ENCODE measurements around the gene ATP8B3. TPM values are rescaled to one million over a fixed set of nuclear protein-coding genes. Genes with fewer than 3 reads are reported as not detected.

ATP8B3 gene
- total RNA-seq, 1 donor from 2014 or later = 0.41 TPM

GRCh38 chr19:1768918-1769644 lies 43.0 kb downstream of the ATP8B3 start:
- Histone ChIP-seq H3K27ac (replicated peaks) (no peak overlapping the region), H3K4me3 (no peak overlapping the region), H3K36me3 (no peaks in the 10 kb centered on the region), H3K9me3 (replicated peaks) (peaks cover 26% of the 10 kb centered on the region), H3K4me1 (peaks cover 3% of the 10 kb centered on the region), H3K27me3 (ENCODE audit: low read depth) (peaks cover 99% of the 10 kb centered on the region)
- TF ChIP-seq, protein P1, sequence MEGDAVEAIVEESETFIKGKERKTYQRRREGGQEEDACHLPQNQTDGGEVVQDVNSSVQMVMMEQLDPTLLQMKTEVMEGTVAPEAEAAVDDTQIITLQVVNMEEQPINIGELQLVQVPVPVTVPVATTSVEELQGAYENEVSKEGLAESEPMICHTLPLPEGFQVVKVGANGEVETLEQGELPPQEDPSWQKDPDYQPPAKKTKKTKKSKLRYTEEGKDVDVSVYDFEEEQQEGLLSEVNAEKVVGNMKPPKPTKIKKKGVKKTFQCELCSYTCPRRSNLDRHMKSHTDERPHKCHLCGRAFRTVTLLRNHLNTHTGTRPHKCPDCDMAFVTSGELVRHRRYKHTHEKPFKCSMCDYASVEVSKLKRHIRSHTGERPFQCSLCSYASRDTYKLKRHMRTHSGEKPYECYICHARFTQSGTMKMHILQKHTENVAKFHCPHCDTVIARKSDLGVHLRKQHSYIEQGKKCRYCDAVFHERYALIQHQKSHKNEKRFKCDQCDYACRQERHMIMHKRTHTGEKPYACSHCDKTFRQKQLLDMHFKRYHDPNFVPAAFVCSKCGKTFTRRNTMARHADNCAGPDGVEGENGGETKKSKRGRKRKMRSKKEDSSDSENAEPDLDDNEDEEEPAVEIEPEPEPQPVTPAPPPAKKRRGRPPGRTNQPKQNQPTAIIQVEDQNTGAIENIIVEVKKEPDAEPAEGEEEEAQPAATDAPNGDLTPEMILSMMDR (IDR thresholded peaks at IDR 0.05; ENCODE audit: borderline replicate concordance) = no peak
- DNase-seq = no peak
- intact Hi-C loops (cut with micrococcal nuclease) = loop anchor here (10.0 kb wide), 1 partner anchor 224 kb away; no protein-coding TSS in a partner anchor

- H3K36me3 ChIP-seq = no peaks in the 10 kb centered on the region
- intact Hi-C loops (cut with micrococcal nuclease) = loop anchor here (10.0 kb wide), 1 partner anchor 223 kb away; no protein-coding TSS in a partner anchor
- TF ChIP-seq, protein P1 (IDR thresholded peaks at IDR 0.05; ENCODE audit: borderline replicate concordance) = no peak
- peaks cover 26% of the 10 kb centered on the region for H3K9me3 ChIP-seq (replicated peaks)
- DNase-seq = no peak
- H3K4me3 ChIP-seq = no peak overlapping the region
- no peak overlapping the region for H3K27ac ChIP-seq (replicated peaks)
- peaks cover 3% of the 10 kb centered on the region for H3K4me1 ChIP-seq
- H3K27me3 ChIP-seq (ENCODE audit: low read depth) = peaks cover 99% of the 10 kb centered on the region
Observed at GRCh38 chr19:1768248-1768647, 43.8 kb downstream of the ATP8B3 start.

DNA sequence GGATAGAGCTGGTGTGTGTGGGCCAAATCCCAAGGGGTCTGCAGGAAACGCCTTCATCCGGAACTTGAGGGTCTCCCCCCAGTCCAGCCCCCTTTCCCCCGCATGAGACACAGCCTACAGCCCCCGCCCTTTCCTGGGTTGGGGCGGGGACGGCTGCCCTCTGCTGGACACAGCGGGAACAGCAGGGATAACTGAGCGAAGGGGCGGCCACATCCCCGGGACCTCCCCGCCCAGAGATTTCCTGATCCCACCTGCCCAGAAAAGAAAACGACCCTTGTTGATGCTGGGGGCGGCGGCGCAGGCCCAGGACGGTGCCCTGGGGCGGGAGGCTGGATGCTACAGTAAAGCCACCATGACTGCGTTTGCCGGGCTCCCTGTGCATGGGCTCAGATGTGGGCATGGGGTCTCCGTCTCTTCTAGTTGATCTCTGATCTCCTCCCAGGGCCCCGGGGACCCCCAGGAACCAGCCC lies 44.6 kb downstream of the ATP8B3 start:
- Histone ChIP-seq H3K4me1 (peaks cover 3% of the 10 kb centered on the region), H3K9me3 (replicated peaks) (peaks cover 26% of the 10 kb centered on the region), H3K4me3 (no peak overlapping the region), H3K27me3 (ENCODE audit: low read depth) (peaks cover 100% of the 10 kb centered on the region), H3K36me3 (no peaks in the 10 kb centered on the region), H3K27ac (replicated peaks) (no peak overlapping the region)
- TF ChIP-seq, protein P1 (IDR thresholded peaks at IDR 0.05; ENCODE audit: borderline replicate concordance) = peak; percentile 95
- intact Hi-C loops (cut with micrococcal nuclease) = loop anchor here (10.0 kb wide), 1 partner anchor 223 kb away; no protein-coding TSS in a partner anchor
- DNase-seq = peak; percentile 33

GRCh38 chr19:1766800-1767352 lies 45.2 kb downstream of the ATP8B3 start:
- H3K27ac ChIP-seq (replicated peaks) = no peak overlapping the region
- no peaks in the 10 kb centered on the region for H3K36me3 ChIP-seq
- H3K4me1 ChIP-seq = peaks cover 3% of the 10 kb centered on the region
- peaks cover 20% of the 10 kb centered on the region for H3K9me3 ChIP-seq (replicated peaks)
- intact Hi-C loops (cut with micrococcal nuclease) = loop anchor here (10.0 kb wide), 1 partner anchor 222 kb away; no protein-coding TSS in a partner anchor
- peaks cover 100% of the 10 kb centered on the region for H3K27me3 ChIP-seq (ENCODE audit: low read depth)
- no peak for DNase-seq
- TF ChIP-seq, protein P1 (IDR thresholded peaks at IDR 0.05; ENCODE audit: borderline replicate concordance) = no peak
- no peak overlapping the region for H3K4me3 ChIP-seq

- Histone ChIP-seq H3K36me3 (no peaks in the 10 kb centered on the region), H3K27ac (replicated peaks) (no peak overlapping the region), H3K4me1 (peaks cover 3% of the 10 kb centered on the region), H3K4me3 (no peak overlapping the region), H3K9me3 (replicated peaks) (peaks cover 13% of the 10 kb centered on the region), H3K27me3 (ENCODE audit: low read depth) (peaks cover 100% of the 10 kb centered on the region)
- TF ChIP-seq, protein P1 (IDR thresholded peaks at IDR 0.05; ENCODE audit: borderline replicate concordance) = no peak
- DNase-seq = no peak
- intact Hi-C loops (cut with micrococcal nuclease) = loop anchor here (10.0 kb wide), 1 partner anchor 221 kb away; no protein-coding TSS in a partner anchor
Observed at GRCh38 chr19:1765904-1766799, 45.9 kb downstream of the ATP8B3 start.
